ENCODE results near the gene ATP2B3. TPM values are rescaled to one million over a fixed set of nuclear protein-coding genes. Genes with fewer than 3 reads are reported as not detected.
A peak's percentile ranks its signal among the peaks of the same experiment; 100 is the strongest.

Gene ATP2B3
- total RNA-seq, 6 donors from 2014 or later: 0.10 to 0.55 (median 0.33) TPM; not detected in 2

GRCh38 chrX:153625271-153626024 lies 108.0 kb downstream of the ATP2B3 start:
- Histone ChIP-seq H3K4me1 (no peaks in the 10 kb centered on the region), H3K27ac (no peak overlapping the region), H3K36me3 (no peaks in the 10 kb centered on the region), H3K27me3 (no peaks in the 10 kb centered on the region), H3K9me3 (no peaks in the 10 kb centered on the region), H3K4me3 (no peak overlapping the region)
- ATAC-seq (ENCODE audit: low FRiP score in 2 of 2) (no peak), DNase-seq (no peak)
- WGBS, 2 donors: 90 to 100% methylated on average over 1 to 21 of the region's 21 CpGs
- TF ChIP-seq EP300 (IDR thresholded peaks at IDR 0.05) (no peak), POLR2A (IDR thresholded peaks at IDR 0.05) (no peak), POLR2AphosphoS5 (IDR thresholded peaks at IDR 0.05) (no peak), CTCF (IDR thresholded peaks at IDR 0.05) (no peak)

- ATAC-seq (ENCODE audit: low FRiP score in 2 of 2) (no peak), DNase-seq (peak in 1 of 2 donors; percentile 25)
- H3K27ac ChIP-seq: no peak overlapping the region
- no peak for TF ChIP-seq POLR2A (IDR thresholded peaks at IDR 0.05)
- TF ChIP-seq CTCF (IDR thresholded peaks at IDR 0.05): no peak
- TF ChIP-seq POLR2AphosphoS5 (IDR thresholded peaks at IDR 0.05): no peak
- H3K9me3 ChIP-seq: peaks cover 0 to 2% (median 0%) of the 10 kb centered on the region in 4 donors
- no peaks in the 10 kb centered on the region for H3K4me1 ChIP-seq
- WGBS, 2 donors: 88% methylated on average over 16 of the region's 16 CpGs; no CpG with 5 or more reads in 1 of the 2 donors
- H3K27me3 ChIP-seq: no peaks in the 10 kb centered on the region
- no peak overlapping the region for H3K4me3 ChIP-seq
- H3K36me3 ChIP-seq: no peaks in the 10 kb centered on the region
Observed at GRCh38 chrX:153626025-153626633, 108.7 kb downstream of the ATP2B3 start.

- TF ChIP-seq POLR2A (IDR thresholded peaks at IDR 0.05) (no peak), EP300 (IDR thresholded peaks at IDR 0.05) (no peak), CTCF (IDR thresholded peaks at IDR 0.05) (no peak), POLR2AphosphoS5 (IDR thresholded peaks at IDR 0.05) (no peak)
- Histone ChIP-seq H3K9me3 (peaks cover 0 to 11% (median 0%) of the 10 kb centered on the region in 4 donors), H3K4me3 (no peak overlapping the region), H3K27ac (no peak overlapping the region), H3K36me3 (no peaks in the 10 kb centered on the region), H3K27me3 (no peaks in the 10 kb centered on the region), H3K4me1 (no peaks in the 10 kb centered on the region)
- WGBS, 2 donors: 81 to 88% methylated on average over 12 to 32 of the region's 35 CpGs
- DNase-seq (peak in 1 of 2 donors; percentile 38), ATAC-seq (ENCODE audit: low FRiP score in 2 of 2) (no peak)
Observed at GRCh38 chrX:153626863-153627674, 109.6 kb downstream of the ATP2B3 start.

GRCh38 chrX:153627675-153628111 lies 110.3 kb downstream of the ATP2B3 start:
- H3K27me3 ChIP-seq: no peaks in the 10 kb centered on the region
- peak in 1 of 2 donors; percentile 54 for ATAC-seq (ENCODE audit: low FRiP score in 2 of 2)
- TF ChIP-seq POLR2AphosphoS5 (IDR thresholded peaks at IDR 0.05): no peak
- no peak for TF ChIP-seq POLR2A (IDR thresholded peaks at IDR 0.05)
- no peak for TF ChIP-seq CTCF (IDR thresholded peaks at IDR 0.05)
- no peak for TF ChIP-seq EP300 (IDR thresholded peaks at IDR 0.05)
- H3K4me1 ChIP-seq: no peaks in the 10 kb centered on the region
- H3K36me3 ChIP-seq: no peaks in the 10 kb centered on the region
- 52% methylated on average over 15 of the region's 15 CpGs; no CpG with 5 or more reads in 1 of the 2 donors for WGBS, 2 donors
- H3K27ac ChIP-seq: no peak overlapping the region
- H3K9me3 ChIP-seq: peaks cover 0 to 11% (median 0%) of the 10 kb centered on the region in 4 donors
- H3K4me3 ChIP-seq: no peak overlapping the region
- DNase-seq: peak; percentile 47 to 80

All from upper lobe of left lung (tissue), 6 donors.